ENCODE results near the gene KIRREL3.

- TF ChIP-seq CTCF (IDR thresholded peaks at IDR 0.05) = no peak
- no peak for TF ChIP-seq POLR2AphosphoS5 (IDR thresholded peaks at IDR 0.05; ENCODE audit: low read depth, low read length)
- no peak for TF ChIP-seq RCOR1 (IDR thresholded peaks at IDR 0.05; ENCODE audit: low read length)
- TF ChIP-seq FOXM1 (IDR thresholded peaks at IDR 0.05; ENCODE audit: low read depth) = no peak
- TF ChIP-seq RAD21 (IDR thresholded peaks at IDR 0.05; ENCODE audit: low read length) = no peak
- TF ChIP-seq FOXJ3 (CRISPR knock-in tag; IDR thresholded peaks at IDR 0.05) = no peak
- TF ChIP-seq RXRA (IDR thresholded peaks at IDR 0.05; ENCODE audit: borderline replicate concordance, low read depth) = no peak
- no peak for TF ChIP-seq MAX (IDR thresholded peaks at IDR 0.05; ENCODE audit: low read depth)
Observed at GRCh38 chr11:126740846-126741245, 259.7 kb downstream of the KIRREL3 start.

Data from SK-N-SH (cell line).